AG09309 (cell line): ENCODE results near the gene NRXN3.

Source experiments
- DNase-seq: peaks from one replicate; pipeline ENCODE4 v3.0.0-alpha.2; 2010; ENCODE audit warnings: low read depth
- H3K4me3 ChIP-seq: 2 replicates; pipeline ENCODE4 v1.5.1; 2011; ENCODE audit warnings: mild to moderate bottlenecking, low read depth, low read length, moderate library complexity; ENCODE audit not compliant: control insufficient read depth
- TF ChIP-seq, protein P1 (sequence below): IDR thresholded peaks from 2 replicates; pipeline ENCODE4 v1.5.1; 2011; ENCODE audit warnings: mild to moderate bottlenecking, low read depth, low read length, inconsistent platforms; ENCODE audit not compliant: insufficient read depth, control insufficient read depth; ENCODE audit errors: missing control alignments

NRXN3 gene

GRCh38 chr14:78178971-78179370, 8.8 kb downstream of the NRXN3 start:
- no peak overlapping the region for H3K4me3 ChIP-seq
- no peak for DNase-seq
- TF ChIP-seq, protein P1, sequence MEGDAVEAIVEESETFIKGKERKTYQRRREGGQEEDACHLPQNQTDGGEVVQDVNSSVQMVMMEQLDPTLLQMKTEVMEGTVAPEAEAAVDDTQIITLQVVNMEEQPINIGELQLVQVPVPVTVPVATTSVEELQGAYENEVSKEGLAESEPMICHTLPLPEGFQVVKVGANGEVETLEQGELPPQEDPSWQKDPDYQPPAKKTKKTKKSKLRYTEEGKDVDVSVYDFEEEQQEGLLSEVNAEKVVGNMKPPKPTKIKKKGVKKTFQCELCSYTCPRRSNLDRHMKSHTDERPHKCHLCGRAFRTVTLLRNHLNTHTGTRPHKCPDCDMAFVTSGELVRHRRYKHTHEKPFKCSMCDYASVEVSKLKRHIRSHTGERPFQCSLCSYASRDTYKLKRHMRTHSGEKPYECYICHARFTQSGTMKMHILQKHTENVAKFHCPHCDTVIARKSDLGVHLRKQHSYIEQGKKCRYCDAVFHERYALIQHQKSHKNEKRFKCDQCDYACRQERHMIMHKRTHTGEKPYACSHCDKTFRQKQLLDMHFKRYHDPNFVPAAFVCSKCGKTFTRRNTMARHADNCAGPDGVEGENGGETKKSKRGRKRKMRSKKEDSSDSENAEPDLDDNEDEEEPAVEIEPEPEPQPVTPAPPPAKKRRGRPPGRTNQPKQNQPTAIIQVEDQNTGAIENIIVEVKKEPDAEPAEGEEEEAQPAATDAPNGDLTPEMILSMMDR = no peak

DNA sequence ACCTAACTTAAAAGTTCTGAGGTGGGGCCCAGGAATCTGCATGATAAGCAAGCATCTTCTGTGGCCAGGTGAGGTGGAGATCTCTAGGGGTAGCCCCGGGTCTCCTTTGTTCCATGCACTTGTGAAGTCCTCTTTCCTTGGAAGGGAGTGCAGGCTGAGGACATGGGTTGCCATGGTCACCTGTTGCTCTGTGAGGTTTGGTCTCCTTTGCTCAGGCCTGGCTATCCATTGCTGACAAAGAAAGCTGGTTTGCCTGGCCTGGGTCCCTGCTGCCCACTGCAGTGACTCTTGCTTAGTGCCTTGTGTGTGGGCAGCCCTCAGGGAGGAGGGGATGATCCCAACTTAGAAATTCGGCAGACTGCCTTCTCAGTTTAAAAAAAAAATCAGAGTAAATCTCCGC, 11.1 kb downstream of the NRXN3 start:
- H3K4me3 ChIP-seq = no peak overlapping the region
- DNase-seq = no peak
- TF ChIP-seq, protein P1 = no peak

GRCh38 chr14:78182722-78183121, 12.5 kb downstream of the NRXN3 start:
- no peak for DNase-seq
- no peak overlapping the region for H3K4me3 ChIP-seq
- TF ChIP-seq, protein P1 = no peak

DNA sequence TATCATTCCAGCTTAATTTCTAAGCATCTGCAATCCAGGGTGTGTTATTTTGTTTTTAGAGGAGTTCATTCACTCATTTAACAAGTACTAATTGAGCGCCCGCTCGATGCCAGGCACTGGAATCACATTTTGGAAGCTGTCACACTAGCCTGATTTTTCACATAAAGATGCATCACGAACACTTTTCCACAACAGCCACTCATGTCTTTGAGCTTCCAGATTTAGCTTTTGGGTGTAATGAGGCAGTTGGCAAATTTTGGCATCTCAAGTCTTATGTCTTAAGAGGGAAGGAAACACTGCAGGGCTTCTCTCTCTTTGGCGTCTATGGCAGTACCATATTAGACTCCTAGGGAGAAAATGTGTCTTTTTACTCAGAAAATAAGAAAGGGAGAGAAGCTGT, 14.0 kb downstream of the NRXN3 start:
- no peak for DNase-seq
- TF ChIP-seq, protein P1 = no peak
- no peak overlapping the region for H3K4me3 ChIP-seq

GRCh38 chr14:78186277-78186676, 16.1 kb downstream of the NRXN3 start:
- TF ChIP-seq, protein P1 = no peak
- no peak overlapping the region for H3K4me3 ChIP-seq
- no peak for DNase-seq

DNA sequence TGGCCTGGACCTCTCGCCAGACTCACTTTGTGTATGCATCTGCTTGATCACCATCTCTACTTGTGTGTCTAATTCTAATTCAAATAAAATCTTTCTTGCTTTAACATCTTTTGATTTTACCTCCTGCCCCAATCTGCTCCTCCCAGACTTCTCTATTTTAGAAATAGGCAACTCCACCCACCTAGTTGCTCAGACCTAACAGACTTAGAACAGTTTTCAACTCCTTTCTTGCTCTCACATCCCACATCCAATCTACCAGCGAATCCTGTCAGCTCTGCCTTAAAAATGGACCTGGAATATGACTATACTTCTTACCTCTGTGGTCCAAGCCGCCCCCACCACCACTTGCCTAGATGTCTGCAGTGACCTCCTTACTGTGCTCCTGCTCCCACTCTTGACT, 18.7 kb downstream of the NRXN3 start:
- TF ChIP-seq, protein P1 = no peak
- no peak for DNase-seq

DNA sequence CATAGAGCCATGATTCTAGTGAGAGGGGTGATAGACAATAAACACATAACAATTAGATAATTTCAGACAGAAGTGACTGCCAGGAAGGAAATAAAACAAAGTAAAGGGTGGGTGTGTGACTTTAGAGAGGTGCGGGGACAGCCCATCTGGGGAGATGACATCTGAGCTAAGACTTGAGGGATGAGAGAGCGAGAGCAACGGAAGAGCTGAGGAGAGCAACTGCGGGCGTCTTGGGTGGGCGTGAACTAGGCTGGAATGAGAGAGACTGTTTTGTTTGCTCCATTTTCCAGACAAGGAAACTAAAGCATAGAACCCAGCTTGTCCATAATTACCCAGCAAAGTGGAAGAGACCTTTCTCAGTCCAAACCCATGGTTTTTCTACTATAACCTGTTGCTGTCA, 25.3 kb downstream of the NRXN3 start:
- H3K4me3 ChIP-seq = no peak overlapping the region
- no peak for DNase-seq
- TF ChIP-seq, protein P1 = no peak

More for the DNA sequence above, 18.7 kb downstream of the NRXN3 start:
- H3K4me3 ChIP-seq = no peak overlapping the region
